ENCODE data around the gene SMPX. TPM values are rescaled to one million over a fixed set of nuclear protein-coding genes. Genes with fewer than 3 reads are reported as not detected.

SMPX gene
- polyA plus RNA-seq, 3 donors = not detected

- Mint-ChIP-seq H3K9me3 (peaks cover 2 to 24% (median 9%) of the 10 kb centered on the region in 7 donors), H3K4me3 (peak overlapping the region in 1 of 2 donors; percentile 68), H3K4me1 (peaks cover 2% of the 10 kb centered on the region), H3K27ac (no peak overlapping the region), H3K27me3 (ENCODE audit: low read depth in 3 of 3) (peaks cover 23 to 56% (median 42%) of the 10 kb centered on the region in 3 donors), H3K36me3 (no peaks in the 10 kb centered on the region)
- no peak for DNase-seq
- no peak overlapping the region for H3K4me3 ChIP-seq (replicated peaks in 1 of 3; ENCODE audit: low read depth in 2 of 3, low read length in 3 of 3)
- peaks cover 4 to 27% of the 10 kb centered on the region in 2 donors for H3K9me3 ChIP-seq (replicated peaks in 1 of 2; ENCODE audit: control insufficient read depth in 1 of 2, insufficient read depth in 1 of 2, low read length in 2 of 2)
- H3K27ac ChIP-seq (ENCODE audit: low read depth in 1 of 2, low read length in 2 of 2) = no peak overlapping the region
- no peak overlapping the region for H3K4me2 ChIP-seq (replicated peaks; ENCODE audit: extremely low read depth, low read length, poor library complexity, severe bottlenecking)
- TF ChIP-seq CTCF (IDR thresholded peaks at IDR 0.05) = no peak
- intact Hi-C loops (cut with micrococcal nuclease) = no loop called here
- no peaks in the 10 kb centered on the region for H3K36me3 ChIP-seq (replicated peaks in 1 of 2; ENCODE audit: control insufficient read depth in 1 of 2, insufficient read depth in 2 of 2, low read length in 2 of 2)
- no peaks in the 10 kb centered on the region for H3K4me1 ChIP-seq (ENCODE audit: control insufficient read depth in 1 of 2, insufficient read depth in 2 of 2, low read length in 2 of 2)
- no peaks in the 10 kb centered on the region for H3K79me2 ChIP-seq (ENCODE audit: insufficient read depth, low read length)
- WGBS (ENCODE audit: insufficient coverage) = no CpG with 5 or more reads among the region's 3 CpGs
- H3K27me3 ChIP-seq (ENCODE audit: control insufficient read depth in 2 of 2, insufficient read depth in 2 of 2, low read length in 2 of 2) = peaks cover 5 to 45% of the 10 kb centered on the region in 2 donors
- no peaks in the 10 kb centered on the region for H4K20me1 ChIP-seq (ENCODE audit: insufficient read depth, low read length)
- H3K9ac ChIP-seq (ENCODE audit: insufficient read depth, low read length, poor library complexity, severe bottlenecking) = no peak overlapping the region
- H2AFZ ChIP-seq (ENCODE audit: insufficient read depth, low read depth, low read length, poor library complexity, severe bottlenecking) = no peak overlapping the region
Observed at GRCh38 chrX:21659320-21659719, 98.6 kb downstream of the SMPX start.

DNA sequence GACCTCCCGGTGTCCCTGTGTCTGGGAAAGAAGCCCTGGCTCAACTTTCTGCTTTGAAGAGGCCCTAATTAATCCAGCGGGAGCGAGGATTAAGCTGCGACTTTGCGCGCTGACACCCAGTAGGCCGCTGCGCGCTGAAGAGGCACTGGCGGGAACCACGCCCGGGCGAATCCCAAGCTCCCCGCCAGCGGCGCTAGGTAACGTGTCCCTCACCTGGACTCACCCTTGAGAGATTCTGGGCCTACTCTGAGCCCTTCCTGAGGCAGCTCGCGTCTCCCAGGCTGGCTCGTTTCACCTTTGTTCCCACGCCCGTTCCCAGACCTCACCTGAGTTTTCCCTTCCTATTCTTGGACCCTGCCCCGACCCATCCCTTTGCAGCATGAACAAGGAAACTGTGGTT lies 99.2 kb downstream of the SMPX start:
- peak overlapping the region in 1 of 7 donors; percentile 11 for H3K27ac Mint-ChIP-seq
- no peaks in the 10 kb centered on the region for H3K4me1 ChIP-seq (ENCODE audit: control insufficient read depth in 1 of 2, insufficient read depth in 2 of 2, low read length in 2 of 2)
- peak overlapping the region in 1 of 2 donors; percentile 68 for H3K4me3 Mint-ChIP-seq
- 12% methylated on average over 13 of the region's 23 CpGs for WGBS (ENCODE audit: insufficient coverage)
- no peaks in the 10 kb centered on the region for H3K36me3 ChIP-seq (replicated peaks in 1 of 2; ENCODE audit: control insufficient read depth in 1 of 2, insufficient read depth in 2 of 2, low read length in 2 of 2)
- peaks cover 5 to 45% of the 10 kb centered on the region in 2 donors for H3K27me3 ChIP-seq (ENCODE audit: control insufficient read depth in 2 of 2, insufficient read depth in 2 of 2, low read length in 2 of 2)
- H3K36me3 Mint-ChIP-seq = no peaks in the 10 kb centered on the region
- H3K27me3 Mint-ChIP-seq (ENCODE audit: low read depth in 3 of 3) = peaks cover 23 to 55% (median 42%) of the 10 kb centered on the region in 3 donors
- peaks cover 2% of the 10 kb centered on the region for H3K4me1 Mint-ChIP-seq
- no peak overlapping the region for H2AFZ ChIP-seq (ENCODE audit: insufficient read depth, low read depth, low read length, poor library complexity, severe bottlenecking)
- peaks cover 4 to 27% of the 10 kb centered on the region in 2 donors for H3K9me3 ChIP-seq (replicated peaks in 1 of 2; ENCODE audit: control insufficient read depth in 1 of 2, insufficient read depth in 1 of 2, low read length in 2 of 2)
- no peaks in the 10 kb centered on the region for H3K79me2 ChIP-seq (ENCODE audit: insufficient read depth, low read length)
- DNase-seq = no peak
- intact Hi-C loops (cut with micrococcal nuclease) = no loop called here
- no peak overlapping the region for H3K9ac ChIP-seq (ENCODE audit: insufficient read depth, low read length, poor library complexity, severe bottlenecking)
- H3K4me3 ChIP-seq (replicated peaks in 1 of 3; ENCODE audit: low read depth in 2 of 3, low read length in 3 of 3) = no peak overlapping the region
- TF ChIP-seq CTCF (IDR thresholded peaks at IDR 0.05) = no peak
- H3K9me3 Mint-ChIP-seq = peaks cover 2 to 24% (median 9%) of the 10 kb centered on the region in 7 donors
- no peak overlapping the region for H3K27ac ChIP-seq (ENCODE audit: low read depth in 1 of 2, low read length in 2 of 2)
- H4K20me1 ChIP-seq (ENCODE audit: insufficient read depth, low read length) = no peaks in the 10 kb centered on the region
- no peak overlapping the region for H3K4me2 ChIP-seq (replicated peaks; ENCODE audit: extremely low read depth, low read length, poor library complexity, severe bottlenecking)
